ENCODE results near the gene MBD3L2B. TPM values are rescaled to one million over a fixed set of nuclear protein-coding genes. Genes with fewer than 3 reads are reported as not detected.
"Not testable (repeated sequence)": the region's sequence is repeated elsewhere in the genome, so short reads cannot be mapped to it uniquely, and the experiment has no call there.

Gene MBD3L2B
- total RNA-seq, 6 experiments from 2014 or later = not detected

- intact Hi-C loops (cut with DNase I); H3K36me3 ChIP-seq; H3K4me3 ChIP-seq; ATAC-seq; DNase-seq; H3K27me3 ChIP-seq; H3K27ac ChIP-seq; H3K9me3 ChIP-seq; H3K4me1 ChIP-seq: not testable (repeated sequence)
- WGBS (ENCODE audit: insufficient coverage, low coverage, low lambda C conversion rate, missing lambda C conversion rate) = 83% methylated on average over 7 of the region's 7 CpGs
Measured at GRCh38 chr19:7052896-7053295, 31.7 kb upstream of the MBD3L2B start.

GRCh38 chr19:7051421-7051820 lies 30.2 kb upstream of the MBD3L2B start:
- H3K27me3 ChIP-seq; intact Hi-C loops (cut with DNase I); ATAC-seq; H3K9me3 ChIP-seq; H3K4me3 ChIP-seq; DNase-seq; H3K27ac ChIP-seq; H3K4me1 ChIP-seq; H3K36me3 ChIP-seq: not testable (repeated sequence)
- no CpG with 5 or more reads among the region's 5 CpGs for WGBS (ENCODE audit: insufficient coverage, low coverage, low lambda C conversion rate, missing lambda C conversion rate)

- H3K27me3 ChIP-seq; H3K4me3 ChIP-seq; H3K36me3 ChIP-seq; H3K4me1 ChIP-seq; ATAC-seq; H3K9me3 ChIP-seq; DNase-seq; H3K27ac ChIP-seq; intact Hi-C loops (cut with DNase I): not testable (repeated sequence)
- no CpG with 5 or more reads among the region's 7 CpGs for WGBS (ENCODE audit: insufficient coverage, low coverage, low lambda C conversion rate, missing lambda C conversion rate)
Measured at GRCh38 chr19:7049021-7049420, 27.8 kb upstream of the MBD3L2B start, which contains the start of gene MBD3L2. Gene MBD3L2, plus strand, starts transcription at chr19:7049321. Its CDS starts 53 bp downstream, at chr19:7049374.

GRCh38 chr19:7041563-7041962 lies 20.3 kb upstream of the MBD3L2B start:
- H3K4me1 ChIP-seq; ATAC-seq; intact Hi-C loops (cut with DNase I); H3K4me3 ChIP-seq; H3K27ac ChIP-seq; H3K27me3 ChIP-seq; H3K36me3 ChIP-seq; H3K9me3 ChIP-seq; DNase-seq: not testable (repeated sequence)
- WGBS (ENCODE audit: insufficient coverage, low coverage, low lambda C conversion rate, missing lambda C conversion rate) = no CpG with 5 or more reads among the region's 2 CpGs

- H3K36me3 ChIP-seq; H3K4me1 ChIP-seq; H3K27me3 ChIP-seq; H3K9me3 ChIP-seq; H3K27ac ChIP-seq; intact Hi-C loops (cut with DNase I); DNase-seq; ATAC-seq; H3K4me3 ChIP-seq: not testable (repeated sequence)
- 58% methylated on average over 2 of the region's 9 CpGs for WGBS (ENCODE audit: insufficient coverage, low coverage, low lambda C conversion rate, missing lambda C conversion rate)
Measured at GRCh38 chr19:7040079-7040478, 18.8 kb upstream of the MBD3L2B start, which contains the start of gene MBD3L4. Gene MBD3L4, minus strand, starts transcription at chr19:7040179. Its CDS starts 35 bp downstream, at chr19:7040144.

GRCh38 chr19:7030278-7030677 lies 9.0 kb upstream of the MBD3L2B start, which contains the start of gene MBD3L5:
Gene MBD3L5, plus strand, starts transcription at chr19:7030578. Its CDS starts 34 bp downstream, at chr19:7030612.
- H3K36me3 ChIP-seq; DNase-seq; H3K27ac ChIP-seq; H3K9me3 ChIP-seq; ATAC-seq; H3K27me3 ChIP-seq; H3K4me1 ChIP-seq; H3K4me3 ChIP-seq; intact Hi-C loops (cut with DNase I): not testable (repeated sequence)
- WGBS (ENCODE audit: insufficient coverage, low coverage, low lambda C conversion rate, missing lambda C conversion rate) = no CpG with 5 or more reads among the region's 9 CpGs

- H3K27ac ChIP-seq; ATAC-seq; H3K27me3 ChIP-seq; H3K4me3 ChIP-seq; H3K36me3 ChIP-seq; intact Hi-C loops (cut with DNase I); H3K9me3 ChIP-seq; H3K4me1 ChIP-seq; DNase-seq: not testable (repeated sequence)
- WGBS (ENCODE audit: insufficient coverage, low coverage, low lambda C conversion rate, missing lambda C conversion rate) = no CpG with 5 or more reads among the region's 1 CpG
Measured at GRCh38 chr19:7028790-7029189, 7.6 kb upstream of the MBD3L2B start.

- Histone ChIP-seq H3K27me3 (no peaks in the 10 kb centered on the region), H3K36me3 (no peaks in the 10 kb centered on the region), H3K9me3 (no peaks in the 10 kb centered on the region), H3K27ac (no peak overlapping the region), H3K4me3 (no peak overlapping the region), H3K4me1 (no peaks in the 10 kb centered on the region)
- no peak for DNase-seq
- ATAC-seq = no peak
- intact Hi-C loops (cut with DNase I) = no loop called here
- 56% methylated on average over 5 of the region's 6 CpGs for WGBS (ENCODE audit: insufficient coverage, low coverage, low lambda C conversion rate, missing lambda C conversion rate)
- TF ChIP-seq POLR2A (IDR thresholded peaks at IDR 0.05) (no peak), CTCF (IDR thresholded peaks at IDR 0.05) (no peak)
Measured at GRCh38 chr19:7018828-7019227, 2.4 kb downstream of the MBD3L2B start.
